Neuronal stem cell (in vitro differentiated cells): Measurements from ENCODE around the gene KCNK7.

ENCODE experiments used
- DNase-seq: peaks from one replicate; pipeline ENCODE4 v3.0.0-alpha.2; 2013; ENCODE audit warnings: low spot score
- H2AFZ ChIP-seq: one replicate; pipeline ENCODE4 v1.6.1; 2013; ENCODE audit warnings: mild to moderate bottlenecking, low read length, inconsistent platforms
- H2AK5ac ChIP-seq: 2 replicates; pipeline ENCODE4 v1.6.1; 2013; ENCODE audit warnings: low read depth, mild to moderate bottlenecking, inconsistent platforms, low read length, moderate library complexity, mixed read lengths
- H2BK120ac ChIP-seq: 2 replicates; pipeline ENCODE4 v1.6.1; 2013; ENCODE audit warnings: low read depth, mild to moderate bottlenecking, inconsistent platforms, low read length, moderate library complexity, mixed read lengths
- H2BK12ac ChIP-seq: one replicate; pipeline ENCODE4 v1.6.1; 2013; ENCODE audit warnings: low read length, inconsistent platforms
- H2BK15ac ChIP-seq: 2 replicates; pipeline ENCODE4 v1.6.1; 2013; ENCODE audit warnings: mild to moderate bottlenecking, low read length, inconsistent platforms, mixed read lengths
- H2BK5ac ChIP-seq: one replicate; pipeline ENCODE4 v1.6.1; 2013; ENCODE audit warnings: inconsistent platforms, mild to moderate bottlenecking, low read length, moderate library complexity
- H3K14ac ChIP-seq: one replicate; pipeline ENCODE4 v1.6.1; 2013; ENCODE audit warnings: low read length, inconsistent platforms
- H3K18ac ChIP-seq: 2 replicates; pipeline ENCODE4 v1.6.1; 2013; ENCODE audit warnings: low read length, inconsistent platforms
- H3K23ac ChIP-seq: 2 replicates; pipeline ENCODE4 v1.6.1; 2013; ENCODE audit warnings: low read depth, mild to moderate bottlenecking, mixed read lengths, low read length, inconsistent platforms; ENCODE audit not compliant: poor library complexity
- H3K27ac ChIP-seq: replicated peaks from 3 replicates; pipeline ENCODE4 v1.5.1; 2013; ENCODE audit warnings: low read length, inconsistent platforms
- H3K27me3 ChIP-seq, 3 experiments: 2 replicates each; pipeline ENCODE4 v1.6.1; 2013; ENCODE audit warnings: low read length in 3 of 3, mild to moderate bottlenecking in 2 of 3, inconsistent platforms in 1 of 3, low read depth in 1 of 3, mixed read lengths in 1 of 3, moderate library complexity in 1 of 3; ENCODE audit not compliant: control insufficient read depth in 3 of 3, insufficient read depth in 3 of 3
- H3K36me3 ChIP-seq, 2 donors: replicated peaks in 1 of 2; 2 replicates each; pipeline ENCODE4 v1.6.1; 2013; ENCODE audit warnings: low read length in 2 of 2; ENCODE audit not compliant: control insufficient read depth in 2 of 2, insufficient read depth in 2 of 2
- H3K4ac ChIP-seq: 2 replicates; pipeline ENCODE4 v1.6.1; 2013; ENCODE audit warnings: inconsistent platforms, mild to moderate bottlenecking, low read length, moderate library complexity
- H3K4me1 ChIP-seq, 2 donors: 1 replicate in 1 of 2; 2 replicates in 1 of 2; pipeline ENCODE4 v1.6.1; 2013; ENCODE audit warnings: low read length in 2 of 2, low read depth in 1 of 2; ENCODE audit not compliant: control insufficient read depth in 2 of 2, insufficient read depth in 1 of 2
- H3K4me2 ChIP-seq: one replicate; pipeline ENCODE4 v1.6.1; 2013; ENCODE audit warnings: mild to moderate bottlenecking, low read length, inconsistent platforms; ENCODE audit not compliant: insufficient read depth, poor library complexity, severe bottlenecking
- H3K4me3 ChIP-seq, 2 donors: 2 replicates each; pipeline ENCODE4 v1.5.1; 2013; ENCODE audit warnings: low read length in 2 of 2, mild to moderate bottlenecking in 2 of 2, inconsistent platforms in 1 of 2, moderate library complexity in 1 of 2
- H3K79me1 ChIP-seq: one replicate; pipeline ENCODE4 v1.6.1; 2013; ENCODE audit warnings: low read depth, mild to moderate bottlenecking, inconsistent platforms, low read length, moderate library complexity
- H3K9ac ChIP-seq: one replicate; pipeline ENCODE4 v1.6.1; 2013; ENCODE audit warnings: mild to moderate bottlenecking, low read depth, low read length, inconsistent platforms; ENCODE audit not compliant: poor library complexity
- H3K9me3 ChIP-seq, 2 donors: replicated peaks in 1 of 2; 2 replicates each; pipeline versions ENCODE3 to v1.6.1; 2013; ENCODE audit warnings: low read length in 2 of 2, mild to moderate bottlenecking in 2 of 2, inconsistent platforms in 1 of 2, low read depth in 1 of 2, mixed read lengths in 1 of 2, moderate library complexity in 1 of 2; ENCODE audit not compliant: control insufficient read depth in 2 of 2, insufficient read depth in 1 of 2
- H4K8ac ChIP-seq: one replicate; pipeline ENCODE4 v1.6.1; 2013; ENCODE audit warnings: low read depth, mild to moderate bottlenecking, inconsistent platforms, low read length, moderate library complexity
- H4K91ac ChIP-seq: one replicate; pipeline ENCODE4 v1.6.1; 2013; ENCODE audit warnings: low read length, low read depth, mild to moderate bottlenecking, inconsistent platforms; ENCODE audit not compliant: poor library complexity
- WGBS, 2 donors: extraction: QIAGEN DNeasy Blood & Tissue Kit; methylation state at CpG; one replicate each; pipeline ENCODE4 v1.1.7; 2013; ENCODE audit warnings: missing lambda C conversion rate in 2 of 2, mixed read lengths in 1 of 2; ENCODE audit not compliant: insufficient read length in 2 of 2, insufficient replicate concordance in 1 of 2; ENCODE audit errors: extremely low coverage in 2 of 2; 5-methylcytosine and 5-hydroxymethylcytosine counted together

Gene KCNK7

GRCh38 chr11:65611028-65611757 is 15.6 kb upstream of the KCNK7 start:
- Histone ChIP-seq H2AFZ (no peak overlapping the region), H3K4me1 (peaks cover 23 to 25% of the 10 kb centered on the region in 2 donors), H3K27ac (no peak overlapping the region), H3K27me3 (no peaks in the 10 kb centered on the region), H3K4me3 (peak overlapping the region in 1 of 2 donors; percentile 98), H3K4me2 (no peak overlapping the region), H3K23ac (no peak overlapping the region), H2BK120ac (no peak overlapping the region), H4K8ac (no peak overlapping the region), H3K4ac (peak overlapping the region; percentile 71), H4K91ac (no peak overlapping the region), H3K36me3 (peaks cover 18 to 65% of the 10 kb centered on the region in 2 donors), H3K9ac (peak overlapping the region; percentile 68), H2BK5ac (no peak overlapping the region), H3K14ac (no peak overlapping the region), H3K9me3 (no peaks in the 10 kb centered on the region), H2BK12ac (peak overlapping the region; percentile 52), H2AK5ac (no peak overlapping the region), H3K18ac (peak overlapping the region; percentile 73), H3K79me1 (peaks cover 13% of the 10 kb centered on the region), H2BK15ac (no peak overlapping the region)
- DNase-seq: no peak
- WGBS, 2 donors: no CpG with 5 or more reads among the region's 10 CpGs

GRCh38 chr11:65610404-65610803 is 14.8 kb upstream of the KCNK7 start:
- peaks cover 13% of the 10 kb centered on the region for H3K79me1 ChIP-seq
- H3K9me3 ChIP-seq: no peaks in the 10 kb centered on the region
- no peak overlapping the region for H3K27ac ChIP-seq
- H3K4me1 ChIP-seq: peaks cover 22 to 25% of the 10 kb centered on the region in 2 donors
- no peak overlapping the region for H2AK5ac ChIP-seq
- DNase-seq: no peak
- no peak overlapping the region for H2BK15ac ChIP-seq
- H3K23ac ChIP-seq: no peak overlapping the region
- no peak overlapping the region for H3K14ac ChIP-seq
- no peak overlapping the region for H2BK120ac ChIP-seq
- H2BK5ac ChIP-seq: no peak overlapping the region
- H3K36me3 ChIP-seq: peaks cover 24 to 73% of the 10 kb centered on the region in 2 donors
- peak overlapping the region; percentile 57 for H3K9ac ChIP-seq
- H2AFZ ChIP-seq: no peak overlapping the region
- no CpG with 5 or more reads among the region's 6 CpGs for WGBS, 2 donors
- no peak overlapping the region for H4K91ac ChIP-seq
- H2BK12ac ChIP-seq: no peak overlapping the region
- H3K4me3 ChIP-seq: no peak overlapping the region
- no peak overlapping the region for H3K4ac ChIP-seq
- H4K8ac ChIP-seq: no peak overlapping the region
- no peak overlapping the region for H3K18ac ChIP-seq
- H3K27me3 ChIP-seq: no peaks in the 10 kb centered on the region
- H3K4me2 ChIP-seq: no peak overlapping the region

GRCh38 chr11:65609665-65610064 is 14.1 kb upstream of the KCNK7 start:
- WGBS, 2 donors: no CpG with 5 or more reads among the region's 5 CpGs
- H3K9me3 ChIP-seq: no peaks in the 10 kb centered on the region
- H3K27ac ChIP-seq: no peak overlapping the region
- H3K14ac ChIP-seq: no peak overlapping the region
- no peak overlapping the region for H3K4me3 ChIP-seq
- H3K36me3 ChIP-seq: peaks cover 31 to 80% of the 10 kb centered on the region in 2 donors
- no peak for DNase-seq
- peaks cover 13% of the 10 kb centered on the region for H3K79me1 ChIP-seq
- no peak overlapping the region for H2BK12ac ChIP-seq
- H2AK5ac ChIP-seq: no peak overlapping the region
- H3K4me2 ChIP-seq: no peak overlapping the region
- no peak overlapping the region for H2BK15ac ChIP-seq
- peaks cover 22 to 25% of the 10 kb centered on the region in 2 donors for H3K4me1 ChIP-seq
- H3K9ac ChIP-seq: no peak overlapping the region
- no peak overlapping the region for H2AFZ ChIP-seq
- no peak overlapping the region for H4K8ac ChIP-seq
- no peak overlapping the region for H3K4ac ChIP-seq
- H4K91ac ChIP-seq: no peak overlapping the region
- peak overlapping the region; percentile 8 for H3K18ac ChIP-seq
- H3K23ac ChIP-seq: peak overlapping the region; percentile 81
- no peak overlapping the region for H2BK5ac ChIP-seq
- H2BK120ac ChIP-seq: no peak overlapping the region
- no peaks in the 10 kb centered on the region for H3K27me3 ChIP-seq

- Histone ChIP-seq H3K4me2 (no peak overlapping the region), H3K9me3 (no peaks in the 10 kb centered on the region), H2BK5ac (no peak overlapping the region), H2AK5ac (no peak overlapping the region), H4K8ac (no peak overlapping the region), H3K14ac (no peak overlapping the region), H2AFZ (no peak overlapping the region), H3K36me3 (peaks cover 33 to 85% of the 10 kb centered on the region in 2 donors), H3K23ac (peak overlapping the region; percentile 81), H3K4me1 (peaks cover 22 to 25% of the 10 kb centered on the region in 2 donors), H3K27ac (no peak overlapping the region), H3K27me3 (no peaks in the 10 kb centered on the region), H3K4ac (no peak overlapping the region), H3K79me1 (peaks cover 11% of the 10 kb centered on the region), H2BK120ac (no peak overlapping the region), H4K91ac (no peak overlapping the region), H2BK15ac (no peak overlapping the region), H3K4me3 (no peak overlapping the region), H3K18ac (no peak overlapping the region), H3K9ac (no peak overlapping the region), H2BK12ac (no peak overlapping the region)
- no CpG with 5 or more reads among the region's 3 CpGs for WGBS, 2 donors
- DNase-seq: no peak
Observed at GRCh38 chr11:65609229-65609628, 13.6 kb upstream of the KCNK7 start.
